Myocyte (in vitro differentiated cells): ENCODE measurements around the gene OSBP2. TPM values are rescaled to one million over a fixed set of nuclear protein-coding genes. Genes with fewer than 3 reads are reported as not detected.

Source experiments
- DNase-seq: peaks from one replicate; pipeline ENCODE4 v3.0.0-alpha.2; 2012; ENCODE audit warnings: low read depth
- polyA plus RNA-seq: library from polyadenylated mRNA; unstranded; fragments of >200 nt; gene quantifications from one replicate; pipeline ENCODE4 v1.2.1, GENCODE V29; 2012; ENCODE audit warnings: missing spikeins
- total RNA-seq: library from RNA; depleted of rRNA; stranded (reverse); fragments of >200 nt; gene quantifications from 2 replicates; pipeline ENCODE4 v1.2.3, GENCODE V29; 2014

OSBP2 gene, protein sequence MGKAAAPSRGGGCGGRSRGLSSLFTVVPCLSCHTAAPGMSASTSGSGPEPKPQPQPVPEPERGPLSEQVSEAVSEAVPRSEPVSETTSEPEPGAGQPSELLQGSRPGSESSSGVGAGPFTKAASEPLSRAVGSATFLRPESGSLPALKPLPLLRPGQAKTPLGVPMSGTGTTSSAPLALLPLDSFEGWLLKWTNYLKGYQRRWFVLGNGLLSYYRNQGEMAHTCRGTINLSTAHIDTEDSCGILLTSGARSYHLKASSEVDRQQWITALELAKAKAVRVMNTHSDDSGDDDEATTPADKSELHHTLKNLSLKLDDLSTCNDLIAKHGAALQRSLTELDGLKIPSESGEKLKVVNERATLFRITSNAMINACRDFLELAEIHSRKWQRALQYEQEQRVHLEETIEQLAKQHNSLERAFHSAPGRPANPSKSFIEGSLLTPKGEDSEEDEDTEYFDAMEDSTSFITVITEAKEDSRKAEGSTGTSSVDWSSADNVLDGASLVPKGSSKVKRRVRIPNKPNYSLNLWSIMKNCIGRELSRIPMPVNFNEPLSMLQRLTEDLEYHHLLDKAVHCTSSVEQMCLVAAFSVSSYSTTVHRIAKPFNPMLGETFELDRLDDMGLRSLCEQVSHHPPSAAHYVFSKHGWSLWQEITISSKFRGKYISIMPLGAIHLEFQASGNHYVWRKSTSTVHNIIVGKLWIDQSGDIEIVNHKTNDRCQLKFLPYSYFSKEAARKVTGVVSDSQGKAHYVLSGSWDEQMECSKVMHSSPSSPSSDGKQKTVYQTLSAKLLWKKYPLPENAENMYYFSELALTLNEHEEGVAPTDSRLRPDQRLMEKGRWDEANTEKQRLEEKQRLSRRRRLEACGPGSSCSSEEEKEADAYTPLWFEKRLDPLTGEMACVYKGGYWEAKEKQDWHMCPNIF
- 19.3 and 29.7 TPM in 2 replicates for total RNA-seq
- 7.3 TPM for polyA plus RNA-seq

DNA sequence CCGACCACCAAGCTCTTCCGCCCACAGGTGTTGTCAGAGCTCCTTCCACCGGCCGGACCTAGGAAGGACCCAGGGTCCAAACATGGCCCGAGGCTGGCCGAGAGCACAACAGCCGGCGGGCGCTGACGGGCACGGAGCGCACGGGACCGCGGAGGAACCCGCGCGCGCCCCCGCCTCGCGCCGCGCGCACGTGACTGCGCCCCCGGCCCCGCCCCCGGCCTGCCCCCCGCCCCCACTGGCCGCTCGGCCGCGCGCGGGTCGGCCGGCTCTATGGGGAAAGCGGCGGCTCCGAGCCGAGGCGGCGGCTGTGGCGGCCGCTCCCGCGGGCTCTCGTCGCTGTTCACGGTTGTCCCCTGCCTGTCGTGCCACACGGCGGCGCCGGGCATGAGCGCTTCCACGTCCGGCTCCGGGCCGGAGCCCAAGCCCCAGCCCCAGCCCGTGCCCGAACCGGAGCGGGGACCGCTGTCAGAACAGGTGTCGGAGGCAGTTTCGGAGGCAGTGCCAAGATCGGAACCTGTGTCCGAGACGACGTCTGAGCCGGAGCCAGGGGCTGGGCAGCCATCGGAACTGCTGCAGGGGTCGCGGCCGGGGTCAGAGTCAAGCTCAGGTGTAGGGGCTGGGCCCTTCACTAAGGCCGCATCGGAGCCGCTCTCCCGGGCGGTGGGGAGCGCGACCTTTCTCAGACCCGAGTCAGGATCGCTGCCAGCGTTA lies at the start of gene OSBP2:
TSS of gene OSBP2 (plus strand) at position 235 of the 711 bp plus-strand sequence. CDS start at position 271, 36 bp downstream.
- DNase-seq: peak; percentile 60

- DNase-seq: no peak
Observed at GRCh38 chr22:30646518-30647160, 48.0 kb upstream of the OSBP2 start.

- no peak for DNase-seq
Observed at GRCh38 chr22:30647536-30647935, 47.1 kb upstream of the OSBP2 start.

DNA sequence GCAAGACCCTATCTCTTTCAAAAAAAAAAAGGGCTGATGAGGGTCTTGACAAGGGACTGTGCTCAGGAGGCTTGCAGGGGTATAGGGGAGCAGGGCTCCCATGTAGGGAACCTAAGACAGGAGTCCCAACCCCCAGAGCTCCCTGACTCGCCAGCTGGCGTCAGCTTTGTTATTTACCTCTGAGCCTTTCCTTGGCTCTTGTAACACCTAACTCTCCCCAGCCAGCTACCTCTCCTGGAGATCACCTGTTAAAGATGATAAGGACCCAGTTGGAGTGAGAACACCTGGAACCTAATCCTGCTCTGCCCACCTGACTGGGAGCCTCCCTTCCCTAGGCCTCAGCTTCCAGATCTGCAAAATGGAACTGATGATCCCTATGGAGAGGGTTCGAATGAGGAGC lies 45.8 kb upstream of the OSBP2 start:
- no peak for DNase-seq

DNA sequence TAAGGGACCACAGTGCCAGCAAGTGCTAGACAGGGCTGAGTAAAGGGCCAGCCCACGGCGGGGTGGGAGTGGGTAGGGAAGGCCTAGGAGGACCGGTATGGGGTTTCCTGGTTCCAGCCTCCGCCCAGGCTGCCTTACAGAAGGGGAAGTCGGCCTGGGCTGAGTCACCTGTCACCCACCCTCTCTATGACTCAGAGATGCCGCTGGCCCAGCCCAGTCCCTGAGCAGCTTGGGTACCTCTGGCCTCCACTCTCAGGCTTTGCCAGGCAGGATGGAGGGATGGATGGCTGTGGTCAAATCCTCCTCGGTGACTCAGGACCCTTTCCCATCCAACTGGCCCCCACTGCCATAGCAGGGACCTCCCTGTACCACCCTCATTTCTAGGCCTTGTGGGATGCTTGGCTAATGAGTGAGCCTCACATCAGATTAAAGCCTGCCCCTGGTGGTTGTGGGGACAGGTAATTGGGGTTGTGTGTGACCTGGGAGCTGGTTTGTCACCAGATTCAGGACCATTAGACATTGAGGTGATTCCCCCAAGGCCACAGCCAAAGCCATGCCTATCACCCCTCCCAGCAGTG lies 45.2 kb upstream of the OSBP2 start:
- peak; percentile 70 for DNase-seq

GRCh38 chr22:30650508-30651116 lies 44.1 kb upstream of the OSBP2 start:
- DNase-seq: no peak

DNA sequence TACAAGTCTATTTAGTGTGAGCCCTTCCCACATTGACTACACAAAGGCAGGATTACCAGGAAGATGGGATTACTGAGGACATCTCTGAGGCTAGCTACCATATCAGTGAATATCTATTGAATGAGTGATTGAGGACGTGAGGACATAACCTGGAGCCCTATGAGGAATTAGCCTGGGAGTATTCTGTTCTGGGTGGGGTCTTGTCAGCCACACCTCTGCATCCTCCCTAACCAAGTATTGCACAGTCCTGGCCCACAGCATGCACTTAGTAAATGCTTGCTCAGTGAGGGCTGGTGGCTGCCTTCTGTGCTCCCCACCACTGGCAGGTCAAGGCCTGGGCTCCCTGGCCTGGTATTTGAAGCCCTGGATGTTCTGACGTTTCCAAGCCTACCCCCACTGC lies 41.8 kb upstream of the OSBP2 start:
- no peak for DNase-seq

- DNase-seq: no peak
Observed at GRCh38 chr22:30654361-30654760, 40.3 kb upstream of the OSBP2 start.

GRCh38 chr22:30655532-30655931 lies 39.1 kb upstream of the OSBP2 start:
- DNase-seq: no peak

DNA sequence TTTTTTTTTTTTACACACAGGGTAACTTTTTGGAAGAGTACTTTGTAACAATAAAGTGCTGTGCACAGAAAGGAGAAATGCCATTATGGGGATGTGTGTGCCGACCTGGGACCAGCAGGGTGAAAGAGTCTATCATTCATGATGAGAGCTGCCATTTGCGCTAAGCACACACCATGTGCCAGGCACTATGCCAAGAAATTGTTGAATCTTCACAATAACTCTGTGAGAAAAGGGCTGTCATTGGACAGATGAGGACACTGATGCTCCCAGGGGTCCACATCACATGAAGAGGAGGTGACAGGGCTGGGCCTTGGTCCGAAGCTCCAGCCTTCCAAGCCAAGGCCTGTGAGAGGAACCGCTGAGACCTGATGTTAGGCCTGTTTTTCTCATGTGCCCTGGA lies 32.6 kb upstream of the OSBP2 start:
- no peak for DNase-seq

GRCh38 chr22:30664798-30665197 lies 29.9 kb upstream of the OSBP2 start:
- no peak for DNase-seq

DNA sequence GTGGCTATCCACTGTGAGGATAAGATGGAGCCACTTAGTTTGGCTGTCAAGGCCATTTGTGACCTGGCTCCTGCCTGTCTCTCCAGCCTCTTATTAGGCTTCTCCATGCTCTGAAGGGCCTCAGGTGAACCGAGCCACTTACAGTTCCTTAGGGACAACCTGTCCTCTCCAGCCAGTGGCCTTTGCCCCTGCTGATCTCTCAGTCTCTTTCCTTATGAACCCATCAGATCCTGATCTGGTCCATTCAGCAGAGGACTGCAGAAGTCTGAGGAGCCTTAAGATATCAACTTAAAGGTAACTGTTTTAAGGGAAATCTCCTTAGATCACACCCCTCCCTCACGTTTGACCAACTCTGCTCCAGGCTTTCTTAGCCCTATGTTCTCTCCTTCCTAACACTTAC lies 29.4 kb upstream of the OSBP2 start:
- DNase-seq: no peak

- DNase-seq: no peak
Observed at GRCh38 chr22:30665786-30666185, 28.9 kb upstream of the OSBP2 start.

- peak; percentile 6 for DNase-seq
Observed at GRCh38 chr22:30667107-30667493, 27.6 kb upstream of the OSBP2 start.

- DNase-seq: peak; percentile 91
Observed at GRCh38 chr22:30667494-30668385, 26.9 kb upstream of the OSBP2 start, which contains the start of gene DUSP18. Gene DUSP18 (minus strand): TSS chr22:30667875. CDS start chr22:30664003, 3,872 bp downstream.

DNA sequence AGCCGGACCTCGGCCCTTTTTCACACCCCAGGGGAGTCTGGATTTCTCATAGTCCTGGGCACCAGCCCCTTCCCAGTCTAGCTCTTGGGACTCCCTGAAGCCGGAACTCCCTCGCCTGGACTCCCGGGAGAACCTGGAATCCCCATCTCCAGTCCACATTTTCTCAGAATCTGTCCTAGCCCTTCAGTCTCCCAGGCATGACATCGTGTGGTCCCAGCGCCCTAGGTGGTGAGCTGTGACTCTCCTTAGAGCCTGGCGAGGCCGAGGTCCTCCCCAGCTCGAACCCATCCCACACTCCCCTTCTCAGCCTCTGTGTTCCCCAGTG lies 26.3 kb upstream of the OSBP2 start:
- no peak for DNase-seq

DNA sequence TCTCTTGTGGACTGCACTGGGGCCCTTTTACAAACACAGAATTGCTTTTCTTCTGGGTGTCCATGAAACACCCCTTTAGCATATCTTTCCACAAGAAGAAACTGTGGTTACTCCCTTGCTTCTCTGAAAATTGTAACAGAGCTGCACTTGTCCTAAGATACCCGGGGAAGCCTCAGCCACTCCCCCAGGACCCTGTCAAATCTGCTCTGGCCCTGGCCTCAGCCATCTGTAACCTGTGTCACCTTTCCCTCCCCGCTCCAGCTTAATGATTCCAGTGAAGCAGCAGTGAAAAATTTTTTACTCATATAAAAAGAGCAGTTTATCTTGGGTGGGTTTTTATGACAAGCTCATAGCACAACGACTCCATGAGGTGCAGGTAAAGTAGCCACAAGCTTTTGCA lies 23.6 kb upstream of the OSBP2 start:
- DNase-seq: no peak

GRCh38 chr22:30673136-30673535 lies 21.5 kb upstream of the OSBP2 start:
- DNase-seq: peak; percentile 23

DNA sequence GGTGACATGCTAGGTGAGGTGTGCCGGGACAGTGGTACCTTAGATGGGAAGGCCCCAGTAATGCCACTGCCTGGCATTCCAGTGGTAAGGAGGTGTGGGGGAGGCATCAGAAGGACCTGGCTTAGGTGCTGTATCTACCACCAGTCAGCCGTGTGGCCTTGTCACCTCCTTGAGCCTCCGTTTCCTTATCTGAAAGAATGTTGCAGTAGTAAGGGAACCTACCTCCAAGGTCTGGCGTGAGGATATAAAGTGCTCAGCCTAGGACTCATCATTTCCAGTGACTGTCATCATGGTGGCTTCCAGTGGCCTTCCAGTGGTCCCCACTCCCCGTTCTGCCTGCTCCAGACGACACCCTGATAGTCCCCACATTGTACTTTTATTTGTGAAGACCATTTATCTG lies 20.2 kb upstream of the OSBP2 start:
- no peak for DNase-seq
